Prostate gland (tissue), 2 donors: ENCODE results near the gene LARGE2. TPM values are rescaled to one million over a fixed set of nuclear protein-coding genes. Genes with fewer than 3 reads are reported as not detected.

Source experiments
- DNase-seq: peaks from one replicate; pipeline ENCODE4 v3.0.0-alpha.2; 2019; ENCODE audit warnings: low spot score
- H3K27ac ChIP-seq, 2 donors: fragments of 200-600 bp; sonication (generic); 2 replicates each; pipeline ENCODE4 v1.5.1; 2017 to 2019
- H3K27me3 ChIP-seq: fragments of 200-600 bp; sonication (generic); replicated peaks from 2 replicates; pipeline ENCODE4 v1.5.1; 2019; ENCODE audit not compliant: insufficient read depth
- H3K36me3 ChIP-seq, 2 donors: fragments of 200-600 bp; sonication (generic); 1 replicate in 1 of 2; 2 replicates in 1 of 2; pipeline versions ENCODE4 v1.5.1 to v1.8.1; 2017 to 2019
- H3K4me1 ChIP-seq: fragments of 200-600 bp; sonication (generic); replicated peaks from 2 replicates; pipeline ENCODE4 v1.5.1; 2019
- H3K4me3 ChIP-seq, 2 donors: fragments of 200-600 bp; sonication (generic); 2 replicates each; pipeline ENCODE4 v1.5.1; 2017 to 2019
- H3K9me3 ChIP-seq: fragments of 200-600 bp; sonication (generic); 2 replicates; pipeline ENCODE4 v1.5.1; 2017
- POLR2A ChIP-seq: fragments of 450-650 bp; IDR thresholded peaks from one replicate; pipeline ENCODE4 v1.6.1; 2016; ENCODE audit warnings: antibody characterized with exemption, mild to moderate bottlenecking
- POLR2AphosphoS5 ChIP-seq: sonication (generic); formaldehyde crosslinking; IDR thresholded peaks from one replicate; pipeline ENCODE4 v1.6.1; 2017; ENCODE audit warnings: antibody characterized with exemption
- WGBS: methylation state at CpG from one replicate; pipeline ENCODE4 v1.1.5; 2018; 5-methylcytosine and 5-hydroxymethylcytosine counted together
- intact Hi-C: fragments of 100-400 bp; cut with DNase I; formaldehyde crosslinking; loops from one replicate; pipeline ENCODE4 v1.14.2; 2022
- total RNA-seq, 2 donors: library from RNA; depleted of rRNA; stranded (reverse); fragments of >200 nt; gene quantifications; one replicate each; pipeline ENCODE4 v1.1.0, GENCODE V29; 2016
- TF ChIP-seq, protein P1 (sequence below), 4 experiments: fragments of 200-600 bp in 2 of 4; fragments of 450-650 bp in 2 of 4; sonication (generic) in 2 of 4; IDR thresholded peaks; 1 replicate in 3 of 4; 2 replicates in 1 of 4; pipeline ENCODE4 v1.5.1; 2016 to 2019; ENCODE audit warnings: antibody characterized with exemption in 4 of 4, mild to moderate bottlenecking in 2 of 4, moderate library complexity in 2 of 4

Gene LARGE2
- total RNA-seq, 2 donors from 2014 or later = 20.2 to 33.6 TPM

DNA sequence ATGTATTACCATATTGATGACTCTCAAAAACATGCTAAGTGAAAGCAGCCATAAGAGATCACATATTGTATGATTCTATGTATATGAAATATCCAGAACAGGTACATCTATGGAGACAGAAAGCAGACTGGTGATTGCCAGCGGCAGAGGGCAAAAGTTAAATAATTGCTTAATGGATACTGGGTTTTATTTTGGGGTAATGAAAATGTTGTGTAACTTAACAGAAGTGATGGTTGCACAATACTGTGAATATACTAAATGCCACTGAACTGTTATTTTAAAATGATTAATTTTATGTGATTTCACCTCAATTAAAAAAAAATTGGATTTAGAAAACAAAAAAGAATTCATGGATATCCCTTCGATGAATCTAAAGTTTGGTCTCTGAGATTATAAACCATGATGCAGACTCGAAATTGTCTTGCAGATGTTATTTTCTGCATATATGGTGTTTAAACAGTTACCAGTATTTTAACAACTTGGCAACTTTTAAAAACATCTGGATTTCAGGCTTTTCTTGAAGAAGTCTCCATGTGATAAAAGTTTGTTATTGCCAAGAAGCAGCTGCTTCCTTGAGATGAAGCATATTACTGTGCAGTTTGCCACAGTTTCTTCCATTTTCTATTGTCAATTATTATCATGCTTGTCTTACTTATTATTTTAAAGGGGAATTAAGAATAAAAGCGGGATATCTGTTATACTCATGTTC is 38.1 kb downstream of the LARGE2 start:
- Histone ChIP-seq H3K9me3 (no peaks in the 10 kb centered on the region), H3K4me3 (no peak overlapping the region), H3K36me3 (no peaks in the 10 kb centered on the region), H3K4me1 (no peaks in the 10 kb centered on the region), H3K27me3 (no peaks in the 10 kb centered on the region), H3K27ac (no peak overlapping the region)
- DNase-seq = no peak
- TF ChIP-seq, protein P1, sequence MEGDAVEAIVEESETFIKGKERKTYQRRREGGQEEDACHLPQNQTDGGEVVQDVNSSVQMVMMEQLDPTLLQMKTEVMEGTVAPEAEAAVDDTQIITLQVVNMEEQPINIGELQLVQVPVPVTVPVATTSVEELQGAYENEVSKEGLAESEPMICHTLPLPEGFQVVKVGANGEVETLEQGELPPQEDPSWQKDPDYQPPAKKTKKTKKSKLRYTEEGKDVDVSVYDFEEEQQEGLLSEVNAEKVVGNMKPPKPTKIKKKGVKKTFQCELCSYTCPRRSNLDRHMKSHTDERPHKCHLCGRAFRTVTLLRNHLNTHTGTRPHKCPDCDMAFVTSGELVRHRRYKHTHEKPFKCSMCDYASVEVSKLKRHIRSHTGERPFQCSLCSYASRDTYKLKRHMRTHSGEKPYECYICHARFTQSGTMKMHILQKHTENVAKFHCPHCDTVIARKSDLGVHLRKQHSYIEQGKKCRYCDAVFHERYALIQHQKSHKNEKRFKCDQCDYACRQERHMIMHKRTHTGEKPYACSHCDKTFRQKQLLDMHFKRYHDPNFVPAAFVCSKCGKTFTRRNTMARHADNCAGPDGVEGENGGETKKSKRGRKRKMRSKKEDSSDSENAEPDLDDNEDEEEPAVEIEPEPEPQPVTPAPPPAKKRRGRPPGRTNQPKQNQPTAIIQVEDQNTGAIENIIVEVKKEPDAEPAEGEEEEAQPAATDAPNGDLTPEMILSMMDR (IDR thresholded peaks at IDR 0.05) = no peak
- TF ChIP-seq POLR2A = no peak
- TF ChIP-seq POLR2AphosphoS5 = no peak
- WGBS = 73% methylated on average over 4 of the region's 4 CpGs
- intact Hi-C loops = loop anchor here (10.0 kb wide), 1 partner anchor 354 kb away; no protein-coding TSS in a partner anchor

DNA sequence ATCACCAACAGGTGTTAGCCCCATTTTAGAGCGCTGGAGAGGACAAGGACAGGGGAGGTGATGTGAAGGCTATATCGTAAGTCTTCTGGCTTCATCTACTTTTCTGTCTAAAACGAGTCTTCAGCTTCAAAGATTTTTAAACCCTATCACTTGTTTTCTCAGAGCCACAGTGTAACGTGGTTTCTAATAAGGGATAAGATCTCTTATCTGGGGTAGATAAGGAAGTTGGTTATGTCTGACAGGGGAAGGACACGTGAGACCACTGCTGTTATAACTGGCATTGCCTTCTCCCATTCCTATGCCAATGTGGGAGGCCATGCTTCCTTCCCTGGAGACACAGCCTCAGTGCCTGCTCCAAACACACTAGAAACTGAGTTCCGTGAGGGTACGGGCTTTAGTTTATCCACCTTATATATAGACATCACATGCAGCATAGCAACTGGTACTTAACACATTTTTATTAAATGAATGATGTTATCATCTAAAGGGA is 39.3 kb downstream of the LARGE2 start:
- 82% methylated on average over 7 of the region's 7 CpGs for WGBS
- DNase-seq = no peak
- H3K27me3 ChIP-seq = no peaks in the 10 kb centered on the region
- intact Hi-C loops = loop anchor here (10.0 kb wide), 1 partner anchor 353 kb away; no protein-coding TSS in a partner anchor
- TF ChIP-seq, protein P1 (IDR thresholded peaks at IDR 0.05) = no peak
- TF ChIP-seq POLR2A (no peak), POLR2AphosphoS5 (no peak)
- no peaks in the 10 kb centered on the region for H3K36me3 ChIP-seq
- H3K9me3 ChIP-seq = no peaks in the 10 kb centered on the region
- no peak overlapping the region for H3K4me3 ChIP-seq
- no peak overlapping the region for H3K27ac ChIP-seq
- H3K4me1 ChIP-seq = no peaks in the 10 kb centered on the region

DNA sequence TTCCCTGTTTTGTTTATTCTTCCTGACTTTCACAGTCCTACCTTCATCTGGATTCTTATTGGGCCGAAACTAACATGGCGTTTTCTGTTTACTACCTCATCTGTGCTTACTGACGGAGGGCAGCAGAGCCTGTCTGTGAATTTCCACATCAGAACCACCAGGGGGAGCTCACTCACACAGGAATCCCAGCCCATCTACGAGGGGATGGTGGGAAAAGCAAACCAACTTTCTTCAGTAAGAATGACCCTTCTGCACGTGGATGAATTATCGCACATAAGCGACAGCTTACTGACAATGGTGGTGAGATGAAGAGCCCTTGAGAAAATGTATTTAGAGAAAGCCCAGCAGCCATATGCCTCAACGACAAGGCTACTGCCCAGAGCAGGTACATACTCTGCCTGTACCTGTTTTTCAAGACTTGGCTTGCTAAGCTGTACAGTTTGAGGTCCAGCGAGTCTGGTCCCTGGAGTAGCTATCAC is 42.5 kb downstream of the LARGE2 start:
- DNase-seq = peak; percentile 44
- Histone ChIP-seq H3K27ac (peak overlapping the region; percentile 36 to 40), H3K9me3 (no peaks in the 10 kb centered on the region), H3K36me3 (no peaks in the 10 kb centered on the region), H3K27me3 (no peaks in the 10 kb centered on the region), H3K4me3 (no peak overlapping the region), H3K4me1 (no peaks in the 10 kb centered on the region)
- 15% methylated on average over 9 of the region's 9 CpGs for WGBS
- intact Hi-C loops = loop anchor here (2.0 to 10.0 kb wide), 2 partner anchors 42 to 350 kb away; no protein-coding TSS in a partner anchor
- TF ChIP-seq POLR2AphosphoS5 = peak; percentile 82
- TF ChIP-seq, protein P1 (IDR thresholded peaks at IDR 0.05) = peak; percentile 82 to 93 (median 92)
- no peak for TF ChIP-seq POLR2A

DNA sequence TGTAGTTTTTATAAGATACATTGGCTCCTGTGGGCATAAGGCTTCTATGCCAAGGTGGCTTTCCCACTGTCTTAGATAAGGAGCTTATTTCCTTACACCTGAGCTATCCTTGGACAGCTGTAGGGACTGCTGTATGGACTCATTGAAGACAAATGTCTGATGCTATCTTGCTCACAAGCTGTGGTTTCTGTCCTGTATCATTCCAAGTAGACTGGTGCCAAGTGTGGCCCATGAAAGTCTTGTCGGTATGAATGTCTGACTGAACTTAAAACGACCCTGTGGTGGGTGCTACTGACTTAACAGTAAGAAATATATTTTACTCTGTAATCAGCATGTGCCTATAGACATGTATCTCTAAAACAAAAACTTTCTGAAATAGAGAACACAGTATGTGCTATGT is 45.0 kb downstream of the LARGE2 start:
- no peak for DNase-seq
- H3K4me1 ChIP-seq = no peaks in the 10 kb centered on the region
- H3K36me3 ChIP-seq = no peaks in the 10 kb centered on the region
- intact Hi-C loops = loop anchor here (10.0 kb wide), 1 partner anchor 347 kb away; no protein-coding TSS in a partner anchor
- H3K9me3 ChIP-seq = no peaks in the 10 kb centered on the region
- no peaks in the 10 kb centered on the region for H3K27me3 ChIP-seq
- no peak overlapping the region for H3K4me3 ChIP-seq
- WGBS = 38% methylated on average over 2 of the region's 2 CpGs
- no peak for TF ChIP-seq POLR2A
- TF ChIP-seq POLR2AphosphoS5 = no peak
- TF ChIP-seq, protein P1 (IDR thresholded peaks at IDR 0.05) = no peak
- no peak overlapping the region for H3K27ac ChIP-seq
